Stimulated activated naive CD4-positive, alpha-beta T cell treated with Interleukin-2 at 50 U/mL for 16 hours (primary cell): ENCODE data around the gene ELL.

ENCODE experiments used
- DNase-seq: peaks from one replicate; lab custom pipeline; 2025; lab: John Stamatoyannopoulos, UW

The ELL gene

GRCh38 chr19:18488838-18489626, 32.8 kb downstream of the ELL start:
- no peak for DNase-seq

- DNase-seq: no peak
These were observed 33.5 kb downstream of the ELL start for GRCh38 chr19:18488403-18488723.

GRCh38 chr19:18487576-18488402, 34.1 kb downstream of the ELL start:
- DNase-seq: no peak

GRCh38 chr19:18486746-18487145, 35.1 kb downstream of the ELL start:
- no peak for DNase-seq

GRCh38 chr19:18484992-18485391, 36.9 kb downstream of the ELL start:
- no peak for DNase-seq

DNA sequence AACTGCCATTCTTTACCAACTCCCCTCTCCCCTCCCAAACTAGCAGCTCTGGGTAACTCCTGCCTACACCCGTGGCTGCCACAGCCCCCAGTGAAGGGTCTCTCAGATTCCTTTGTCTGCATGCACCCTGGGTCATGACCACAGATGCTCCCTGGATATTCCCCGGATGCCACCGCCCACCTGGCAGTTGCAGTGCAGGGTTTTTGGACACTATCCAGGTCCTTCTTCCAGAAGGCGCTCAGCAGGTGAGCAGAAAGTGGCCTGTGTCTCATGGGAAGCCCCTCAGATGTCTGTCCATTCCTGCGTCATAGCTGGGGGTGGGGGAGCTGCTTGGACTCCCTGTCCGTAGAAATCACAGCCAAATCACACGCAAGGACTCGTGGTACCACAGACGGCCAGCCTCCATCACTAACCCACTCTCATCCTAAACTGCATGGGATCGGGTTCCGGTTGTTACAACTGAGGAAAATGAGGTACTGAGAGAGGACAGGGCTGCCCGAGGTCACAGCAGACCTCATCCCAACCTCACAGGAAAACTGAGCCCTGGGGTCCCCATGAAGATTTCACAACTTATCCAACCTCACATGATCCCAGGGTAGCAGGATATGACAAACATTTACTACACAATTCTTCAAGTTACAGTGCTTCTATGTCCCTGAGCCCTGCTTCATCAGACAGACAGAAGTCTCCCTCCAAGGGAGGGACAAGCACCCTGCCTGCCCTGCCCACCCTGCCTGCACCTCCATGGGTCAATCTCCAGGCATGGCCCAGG, 38.6 kb downstream of the ELL start:
- DNase-seq: no peak

GRCh38 chr19:18481505-18482222, 40.2 kb downstream of the ELL start:
- no peak for DNase-seq

GRCh38 chr19:18480006-18480691, 41.7 kb downstream of the ELL start:
- no peak for DNase-seq

- DNase-seq: peak; percentile 58
These were observed 43.1 kb downstream of the ELL start for GRCh38 chr19:18478545-18479311.

GRCh38 chr19:18477974-18478373, 43.9 kb downstream of the ELL start:
- DNase-seq: no peak

DNA sequence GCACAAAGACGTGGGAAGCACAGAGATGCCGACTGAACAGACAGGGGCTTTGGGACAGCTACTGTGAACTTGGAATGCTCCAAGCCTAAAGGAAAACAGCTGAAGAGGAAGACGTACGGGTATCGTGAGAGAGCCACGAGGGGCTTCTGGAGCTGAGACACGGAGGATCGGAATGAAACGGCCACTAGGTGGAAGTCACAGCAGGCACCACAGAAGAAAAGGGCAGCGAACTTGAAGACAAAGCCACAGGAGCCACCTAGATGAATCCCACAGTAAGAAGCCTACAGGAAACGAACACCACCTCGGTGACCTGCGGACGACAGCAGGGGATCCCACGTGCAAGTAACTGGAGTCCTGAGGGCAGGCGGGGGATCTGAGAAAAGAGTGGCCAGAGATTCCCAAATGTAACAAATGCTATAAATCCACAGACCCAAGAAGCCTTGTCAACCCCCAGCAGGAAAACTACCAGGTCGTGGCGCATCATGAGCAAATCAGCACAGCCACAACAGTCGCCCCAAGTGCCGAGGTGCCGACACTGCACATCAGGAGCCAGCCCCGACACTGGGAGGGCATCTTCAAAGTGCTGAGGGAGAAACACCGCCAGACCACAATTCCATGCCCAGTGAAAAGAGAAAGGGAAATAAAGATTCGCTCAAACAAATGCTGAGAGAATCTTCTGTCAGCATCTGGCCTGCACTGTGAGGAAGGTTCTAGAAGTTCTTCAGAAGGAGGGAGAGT, 44.7 kb downstream of the ELL start:
- no peak for DNase-seq

GRCh38 chr19:18476507-18477041, 45.3 kb downstream of the ELL start:
- no peak for DNase-seq

DNA sequence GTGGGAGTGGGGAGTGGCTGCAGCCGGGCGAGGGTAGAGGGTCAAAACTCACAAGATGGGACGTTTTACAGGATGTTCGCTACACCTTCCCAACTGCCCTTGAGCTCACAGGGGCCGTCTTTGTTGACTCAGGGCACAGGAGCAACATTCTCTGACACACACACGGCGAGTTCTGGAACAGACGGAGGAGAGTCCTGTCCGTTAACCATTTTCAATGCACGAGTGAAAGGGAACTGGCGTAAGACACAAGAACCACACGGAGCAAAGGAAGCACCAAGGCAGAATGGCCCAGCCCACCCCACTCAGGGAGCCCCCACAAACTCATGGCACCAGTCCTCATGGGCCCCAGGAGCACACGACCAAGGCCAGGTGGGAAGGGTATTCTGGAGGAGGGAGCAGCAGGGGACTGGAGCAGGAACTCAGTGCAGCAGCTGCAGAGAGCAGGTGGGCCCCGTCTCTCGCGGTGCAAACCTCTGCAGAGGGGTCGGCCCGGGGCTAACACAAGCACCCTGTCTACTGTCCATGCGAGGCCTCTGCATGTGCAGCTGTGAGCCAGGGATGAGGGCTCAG, 46.0 kb downstream of the ELL start:
- DNase-seq: no peak

DNA sequence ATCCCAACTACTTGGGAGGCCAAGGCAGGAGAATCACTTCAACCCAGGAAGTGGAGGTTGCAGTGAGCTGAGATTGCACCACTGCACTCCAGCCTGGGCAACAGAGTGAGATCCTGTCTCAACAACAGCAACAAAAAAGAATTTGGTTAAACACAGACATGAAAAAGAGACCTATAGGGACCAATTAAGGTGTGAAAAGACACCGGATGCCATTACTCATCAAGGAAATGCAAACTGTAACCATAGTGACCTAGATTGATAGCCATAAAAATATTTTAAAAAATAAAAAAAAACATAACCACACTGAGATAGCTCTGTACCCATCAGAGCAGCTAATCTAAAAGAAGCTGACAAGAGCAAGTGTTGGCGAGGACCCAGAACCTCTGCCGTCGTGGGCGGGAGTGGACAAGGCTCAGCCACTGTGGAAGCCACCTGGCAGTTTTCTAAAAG, 46.8 kb downstream of the ELL start:
- no peak for DNase-seq

DNA sequence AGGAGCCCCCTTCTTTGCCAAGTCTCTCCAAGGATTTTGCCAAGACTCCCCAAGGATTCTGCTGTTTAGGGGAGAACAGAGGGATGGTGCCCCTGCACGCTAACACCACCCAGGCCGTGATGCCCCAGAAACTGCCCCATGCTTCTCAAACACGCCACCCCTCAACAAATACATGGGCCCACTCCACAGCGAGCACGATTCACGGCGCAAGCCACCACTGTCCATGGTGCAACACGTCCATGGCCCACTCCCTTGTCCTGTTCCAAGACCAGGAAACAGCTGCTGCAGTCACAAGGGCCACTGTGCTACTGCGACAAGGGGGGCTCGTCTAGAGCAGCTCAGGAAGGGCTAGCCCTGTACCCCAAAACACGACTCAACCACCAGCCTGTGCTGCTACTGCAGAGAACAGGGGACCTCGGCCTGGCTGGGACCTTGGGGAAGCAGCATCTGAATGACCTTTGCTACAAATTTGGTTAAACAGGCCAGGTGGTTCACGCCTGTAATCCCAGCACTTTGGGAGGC, 47.4 kb downstream of the ELL start:
- no peak for DNase-seq

DNA sequence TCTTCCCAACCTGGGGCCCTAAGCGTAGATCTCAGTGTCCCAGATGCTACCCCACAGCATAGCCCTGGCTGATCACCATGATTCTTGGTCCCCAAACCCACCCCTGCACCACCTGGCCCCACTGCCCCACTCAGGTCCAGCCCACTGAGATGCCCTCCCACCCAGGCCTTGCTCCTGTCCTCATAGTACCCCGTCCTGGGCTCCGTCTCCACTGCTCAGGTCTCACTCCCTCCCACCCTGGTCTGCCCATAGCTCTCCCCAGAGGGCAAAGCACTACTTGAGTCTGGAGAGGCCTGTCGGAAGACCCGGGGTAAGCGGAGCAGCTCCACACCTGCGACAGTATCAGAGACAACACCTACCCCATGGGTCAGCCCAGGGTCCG, 48.2 kb downstream of the ELL start:
- no peak for DNase-seq

DNA sequence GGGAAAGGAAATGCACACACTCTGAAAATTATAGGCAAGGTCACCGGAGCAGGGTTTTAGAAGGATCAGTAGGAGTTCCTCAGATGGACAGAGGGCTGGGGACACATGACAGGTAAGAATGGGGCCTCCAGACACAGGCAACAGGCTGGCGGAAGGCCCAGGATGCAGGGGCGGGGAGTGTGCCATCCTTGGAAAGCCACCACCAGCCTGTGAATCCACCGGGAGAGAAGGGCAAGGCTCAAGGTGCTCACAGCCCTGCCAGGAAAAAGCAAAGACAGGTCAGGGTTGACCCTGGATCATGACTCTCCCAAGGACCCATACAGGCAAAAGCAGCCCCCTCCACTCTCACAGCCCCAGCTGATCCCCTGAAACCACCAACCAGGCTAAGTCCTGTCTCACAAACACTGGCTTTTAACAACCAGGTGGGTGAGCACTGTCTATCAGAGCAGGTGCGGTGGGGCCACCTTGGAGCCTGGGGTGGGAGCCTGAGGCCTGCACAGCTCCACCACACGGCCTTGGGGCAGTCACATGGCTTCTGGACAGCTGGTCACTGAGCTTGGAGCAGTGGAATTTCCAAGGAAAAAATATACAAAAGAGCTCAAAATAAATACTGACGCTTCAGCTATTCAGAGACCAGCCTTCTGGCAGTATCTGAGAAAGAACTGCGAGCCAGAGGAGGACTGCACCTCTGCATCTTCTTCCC, 48.7 kb downstream of the ELL start:
- DNase-seq: no peak

DNA sequence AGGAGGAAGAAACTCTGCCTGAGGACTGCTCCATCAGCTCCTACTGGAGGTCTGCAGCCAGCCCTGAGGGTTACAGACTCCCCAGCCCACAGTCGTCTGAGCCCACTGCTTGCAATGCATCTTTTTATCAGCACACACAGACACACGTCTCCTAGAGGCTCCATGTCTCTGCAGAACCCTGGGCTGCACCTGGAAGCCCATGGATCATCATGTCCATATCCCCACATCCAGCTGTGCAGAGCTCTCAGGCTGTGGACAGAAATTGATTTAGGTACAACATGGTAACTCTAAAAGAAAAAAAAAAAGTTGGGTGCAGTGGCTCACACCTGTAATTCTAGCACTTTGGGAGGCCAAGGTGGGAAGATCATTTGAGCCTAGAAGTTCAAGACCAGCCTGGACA, 51.1 kb downstream of the ELL start:
- no peak for DNase-seq
